HG03354 (cell line): ENCODE results near the gene GALE.

Experiments used
- ATAC-seq: cut with Tn5 transposase; IDR thresholded peaks from one replicate; pipeline ENCODE4 v1.9.1; 2021; ENCODE audit warnings: mild to moderate bottlenecking; ENCODE audit not compliant: unreplicated experiment, poor library complexity, severe bottlenecking

GALE gene

GRCh38 chr1:23763041-23763577 lies 37.4 kb downstream of the GALE start:
- ATAC-seq = no peak

- ATAC-seq = no peak
Measured at GRCh38 chr1:23759277-23759676, 41.3 kb downstream of the GALE start.

DNA sequence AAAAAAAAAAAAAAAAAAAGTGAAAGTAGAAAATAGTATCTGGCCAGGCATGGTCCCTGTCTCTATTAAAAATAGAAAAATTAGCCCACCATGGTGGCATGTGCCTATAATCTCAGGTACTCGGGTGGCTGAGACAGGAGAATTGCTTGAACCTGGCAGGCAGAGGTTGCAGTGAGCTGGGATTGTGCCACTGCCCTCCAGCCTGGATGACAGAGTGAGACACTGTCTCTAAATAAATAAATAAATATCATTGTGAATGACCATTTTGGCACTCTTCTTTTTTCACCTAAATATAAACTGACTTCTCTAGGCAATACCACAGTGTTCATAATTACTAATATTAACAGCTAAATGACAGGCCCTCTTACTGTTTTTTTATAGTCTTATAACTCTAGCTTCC lies 42.7 kb downstream of the GALE start:
- ATAC-seq = no peak

- ATAC-seq = no peak
Measured at GRCh38 chr1:23756676-23757075, 43.9 kb downstream of the GALE start.

GRCh38 chr1:23752909-23753308 lies 47.6 kb downstream of the GALE start:
- no peak for ATAC-seq

DNA sequence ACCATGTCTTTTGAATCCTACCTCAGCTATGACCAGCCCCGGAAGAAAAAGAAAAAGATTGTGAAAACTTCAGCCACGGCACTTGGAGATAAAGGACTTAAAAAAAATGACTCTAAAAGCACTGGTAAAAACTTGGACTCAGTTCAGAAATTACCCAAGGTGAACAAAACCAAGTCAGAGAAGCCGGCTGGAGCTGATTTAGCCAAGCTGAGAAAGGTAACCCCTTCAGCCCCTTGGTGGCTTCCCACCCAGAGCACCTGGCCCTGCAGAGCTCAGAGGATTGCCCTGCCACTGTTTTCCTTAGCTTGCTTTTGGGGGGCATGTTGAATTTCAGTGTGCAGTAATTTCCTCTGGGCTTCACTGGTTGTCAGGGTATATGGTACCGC lies 48.7 kb downstream of the GALE start:
- no peak for ATAC-seq

DNA sequence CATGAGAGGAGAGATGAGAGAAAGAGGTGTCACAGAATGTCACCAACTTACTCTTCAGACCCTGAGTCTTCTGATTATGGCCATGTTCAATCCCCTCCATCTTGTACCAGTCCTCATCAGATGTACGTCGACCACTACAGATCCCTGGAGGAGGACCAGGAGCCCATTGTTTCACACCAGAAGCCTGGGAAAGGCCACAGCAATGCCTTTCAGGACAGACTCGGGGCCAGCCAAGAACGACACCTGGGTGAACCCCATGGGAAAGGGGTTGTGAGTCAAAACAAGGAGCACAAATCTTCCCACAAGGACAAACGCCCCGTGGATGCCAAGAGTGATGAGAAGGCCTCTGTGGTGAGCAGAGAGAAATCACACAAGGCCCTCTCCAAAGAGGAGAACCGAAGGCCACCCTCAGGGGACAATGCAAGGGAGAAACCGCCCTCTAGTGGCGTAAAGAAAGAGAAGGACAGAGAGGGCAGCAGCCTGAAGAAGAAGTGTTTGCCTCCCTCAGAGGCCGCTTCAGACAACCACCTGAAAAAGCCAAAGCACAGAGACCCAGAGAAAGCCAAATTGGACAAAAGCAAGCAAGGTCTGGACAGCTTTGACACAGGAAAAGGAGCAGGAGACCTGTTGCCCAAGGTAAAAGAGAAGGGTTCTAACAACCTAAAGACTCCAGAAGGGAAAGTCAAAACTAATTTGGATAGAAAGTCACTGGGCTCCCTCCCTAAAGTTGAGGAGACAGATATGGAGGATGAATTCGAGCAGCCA lies 49.3 kb downstream of the GALE start:
- ATAC-seq = no peak

DNA sequence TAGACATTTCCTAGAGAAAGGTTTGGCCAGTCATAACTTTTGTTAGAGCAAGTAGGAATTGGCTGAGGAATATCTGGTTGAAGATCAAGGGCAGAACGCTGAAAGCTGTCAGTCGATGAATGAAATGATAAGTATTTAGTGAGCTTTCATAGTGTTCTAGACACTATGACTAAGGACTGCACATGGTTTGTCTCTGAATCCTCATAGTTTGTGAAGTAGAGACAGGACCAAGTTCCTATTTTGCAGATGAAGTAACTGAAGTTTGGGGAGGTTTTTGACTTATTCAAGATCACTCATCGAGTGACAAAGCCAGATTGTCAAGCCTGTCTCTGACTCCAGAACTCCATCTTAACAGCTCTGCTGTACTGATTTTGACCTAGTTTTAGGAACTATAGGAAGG lies 52.5 kb downstream of the GALE start:
- ATAC-seq = no peak
